Neural cell (in vitro differentiated cells): ENCODE results near the gene ARHGAP42. TPM values are rescaled to one million over a fixed set of nuclear protein-coding genes. Genes with fewer than 3 reads are reported as not detected.
A peak's percentile ranks its signal among the peaks of the same experiment; 100 is the strongest.

Source experiments
- H2AFZ ChIP-seq: fragments of 200-600, 300-800 bp; sonication (generic), shearing (Covaris generic); 2 replicates; pipeline ENCODE4 v1.6.0; 2014; ENCODE audit warnings: low read depth, mild to moderate bottlenecking, antibody characterized with exemption, low read length, moderate library complexity
- H3F3A ChIP-seq: fragments of 200-600 bp; shearing (Covaris generic); 2 replicates; pipeline ENCODE4 v1.6.1; 2016; ENCODE audit warnings: mild to moderate bottlenecking, moderate library complexity, mixed read lengths, antibody characterized with exemption, low read length; ENCODE audit not compliant: insufficient read depth, poor library complexity, severe bottlenecking
- H3K27ac ChIP-seq: fragments of 200-600, 300-800 bp; sonication (generic), shearing (Covaris generic); 2 replicates; pipeline ENCODE4 v1.5.1; 2014; ENCODE audit warnings: mild to moderate bottlenecking, low read length, moderate library complexity
- H3K27me3 ChIP-seq: fragments of 300-800, 200-600 bp; sonication (generic), shearing (Covaris generic); 2 replicates; pipeline ENCODE4 v1.6.0; 2014; ENCODE audit warnings: mild to moderate bottlenecking, low read depth, low read length, moderate library complexity; ENCODE audit not compliant: insufficient read depth
- H3K36me3 ChIP-seq: fragments of 300-800, 200-600 bp; sonication (generic), shearing (Covaris generic); 2 replicates; pipeline ENCODE4 v1.5.1; 2014; ENCODE audit warnings: mild to moderate bottlenecking, antibody characterized with exemption, low read length, moderate library complexity; ENCODE audit not compliant: insufficient read depth
- H3K4me2 ChIP-seq: fragments of 300-800, 200-600 bp; sonication (generic), shearing (Covaris generic); 2 replicates; pipeline ENCODE4 v1.6.0; 2014; ENCODE audit warnings: mild to moderate bottlenecking, low read length
- H3K4me3 ChIP-seq: fragments of 300-800, 200-600 bp; sonication (generic), shearing (Covaris generic); 2 replicates; pipeline ENCODE4 v1.5.1; 2014; ENCODE audit warnings: mild to moderate bottlenecking, low read length, moderate library complexity
- H3K79me2 ChIP-seq: fragments of 200-600 bp; shearing (Covaris generic); replicated peaks from 2 replicates; pipeline ENCODE4 v1.6.0; 2014; ENCODE audit warnings: mild to moderate bottlenecking, low read length, moderate library complexity; ENCODE audit not compliant: insufficient read depth
- H3K9ac ChIP-seq: fragments of 300-800, 200-600 bp; sonication (generic), shearing (Covaris generic); 2 replicates; pipeline ENCODE4 v1.6.1; 2016; ENCODE audit warnings: mild to moderate bottlenecking, low read length, mixed read lengths
- H3K9me2 ChIP-seq: fragments of 200-600 bp; shearing (Covaris generic); 2 replicates; pipeline ENCODE4 v1.6.1; 2016; ENCODE audit warnings: mild to moderate bottlenecking, low read length, mixed read lengths; ENCODE audit not compliant: insufficient read depth
- H3K9me3 ChIP-seq: fragments of 200-600, 300-800 bp; sonication (generic), shearing (Covaris generic); 2 replicates; pipeline ENCODE4 v1.6.1; 2016; ENCODE audit warnings: mild to moderate bottlenecking, mixed run types, low read length, moderate library complexity, mixed read lengths
- H4K20me1 ChIP-seq: fragments of 200-600 bp; shearing (Covaris generic); 2 replicates; pipeline ENCODE4 v1.6.1; 2016; ENCODE audit warnings: mild to moderate bottlenecking, mixed run types; ENCODE audit not compliant: insufficient read depth
- EP300 ChIP-seq: fragments of 450-650 bp; conservative IDR thresholded peaks from 2 replicates; pipeline ENCODE4 v1.6.1; 2014; ENCODE audit warnings: antibody characterized with exemption, mild to moderate bottlenecking, moderate library complexity; ENCODE audit not compliant: poor library complexity, severe bottlenecking
- EZH2 ChIP-seq: fragments of 200-600, 300-800 bp; shearing (Covaris generic), sonication (generic); IDR thresholded peaks from 2 replicates; pipeline ENCODE4 v1.6.1; 2014; ENCODE audit warnings: antibody characterized with exemption, low read length, borderline replicate concordance, mild to moderate bottlenecking; ENCODE audit not compliant: insufficient read depth, poor library complexity, severe bottlenecking
- MXI1 ChIP-seq: fragments of 450-650 bp; conservative IDR thresholded peaks from 2 replicates; pipeline ENCODE4 v1.6.1; 2014; ENCODE audit warnings: antibody characterized with exemption, mild to moderate bottlenecking; ENCODE audit not compliant: poor library complexity, severe bottlenecking
- POLR2AphosphoS5 ChIP-seq: IDR thresholded peaks from 2 replicates; pipeline ENCODE4 v1.6.1; 2012
- RAD21 ChIP-seq: fragments of 450-650 bp; conservative IDR thresholded peaks from 2 replicates; pipeline ENCODE4 v1.6.1; 2014; ENCODE audit warnings: antibody characterized with exemption, mild to moderate bottlenecking, moderate library complexity
- SMC3 ChIP-seq: fragments of 450-650 bp; conservative IDR thresholded peaks from 2 replicates; pipeline ENCODE4 v1.6.1; 2014; ENCODE audit warnings: antibody characterized with exemption, mild to moderate bottlenecking, moderate library complexity; ENCODE audit not compliant: poor library complexity
- TAF1 ChIP-seq: IDR thresholded peaks from 2 replicates; pipeline ENCODE4 v1.6.1; 2012; ENCODE audit warnings: low read depth
- polyA plus RNA-seq: library from polyadenylated mRNA; depleted of rRNA; stranded (reverse); fragments of >200 nt; gene quantifications from 2 replicates; pipeline ENCODE4 v1.2.3, GENCODE V29; 2014
- TF ChIP-seq, protein P1 (sequence below): IDR thresholded peaks from 2 replicates; pipeline ENCODE4 v1.6.1; 2012; ENCODE audit warnings: borderline replicate concordance
- TF ChIP-seq, protein P2 (sequence below): fragments of 450-650 bp; IDR thresholded peaks from 2 replicates; pipeline ENCODE4 v1.5.1; 2014; ENCODE audit warnings: antibody characterized with exemption, mild to moderate bottlenecking, moderate library complexity; ENCODE audit not compliant: poor library complexity, severe bottlenecking

ARHGAP42 gene
- polyA plus RNA-seq, 1 donor from 2014 or later: 0.64 TPM

DNA sequence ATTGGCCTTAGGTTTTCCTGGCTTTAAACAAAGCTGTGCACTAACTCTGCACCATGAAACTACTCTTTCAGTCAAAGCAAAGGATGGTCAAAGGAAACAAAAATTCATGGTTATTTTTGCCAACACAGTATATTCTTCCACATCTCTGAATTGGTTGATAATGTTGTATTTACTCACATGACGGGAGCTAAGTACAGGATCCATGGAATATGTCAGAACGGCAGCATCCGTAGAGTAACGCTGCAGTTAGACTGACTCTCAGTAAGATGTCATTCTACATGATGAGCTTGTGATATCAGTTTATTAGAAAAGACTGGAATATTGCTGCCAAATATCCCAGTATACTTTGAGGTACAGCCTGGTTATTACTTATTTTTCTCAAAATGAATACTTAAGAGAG is 270.4 kb downstream of the ARHGAP42 start:
- Histone ChIP-seq H3K9ac (no peak overlapping the region), H3K4me2 (peak overlapping the region; percentile 8), H2AFZ (no peak overlapping the region), H3F3A (no peaks in the 10 kb centered on the region), H3K9me2 (no peaks in the 10 kb centered on the region), H3K4me3 (no peak overlapping the region), H4K20me1 (no peaks in the 10 kb centered on the region), H3K36me3 (no peaks in the 10 kb centered on the region), H3K9me3 (no peaks in the 10 kb centered on the region), H3K79me2 (no peaks in the 10 kb centered on the region), H3K27me3 (no peaks in the 10 kb centered on the region), H3K27ac (peak overlapping the region; percentile 7)
- TF ChIP-seq, protein P1, sequence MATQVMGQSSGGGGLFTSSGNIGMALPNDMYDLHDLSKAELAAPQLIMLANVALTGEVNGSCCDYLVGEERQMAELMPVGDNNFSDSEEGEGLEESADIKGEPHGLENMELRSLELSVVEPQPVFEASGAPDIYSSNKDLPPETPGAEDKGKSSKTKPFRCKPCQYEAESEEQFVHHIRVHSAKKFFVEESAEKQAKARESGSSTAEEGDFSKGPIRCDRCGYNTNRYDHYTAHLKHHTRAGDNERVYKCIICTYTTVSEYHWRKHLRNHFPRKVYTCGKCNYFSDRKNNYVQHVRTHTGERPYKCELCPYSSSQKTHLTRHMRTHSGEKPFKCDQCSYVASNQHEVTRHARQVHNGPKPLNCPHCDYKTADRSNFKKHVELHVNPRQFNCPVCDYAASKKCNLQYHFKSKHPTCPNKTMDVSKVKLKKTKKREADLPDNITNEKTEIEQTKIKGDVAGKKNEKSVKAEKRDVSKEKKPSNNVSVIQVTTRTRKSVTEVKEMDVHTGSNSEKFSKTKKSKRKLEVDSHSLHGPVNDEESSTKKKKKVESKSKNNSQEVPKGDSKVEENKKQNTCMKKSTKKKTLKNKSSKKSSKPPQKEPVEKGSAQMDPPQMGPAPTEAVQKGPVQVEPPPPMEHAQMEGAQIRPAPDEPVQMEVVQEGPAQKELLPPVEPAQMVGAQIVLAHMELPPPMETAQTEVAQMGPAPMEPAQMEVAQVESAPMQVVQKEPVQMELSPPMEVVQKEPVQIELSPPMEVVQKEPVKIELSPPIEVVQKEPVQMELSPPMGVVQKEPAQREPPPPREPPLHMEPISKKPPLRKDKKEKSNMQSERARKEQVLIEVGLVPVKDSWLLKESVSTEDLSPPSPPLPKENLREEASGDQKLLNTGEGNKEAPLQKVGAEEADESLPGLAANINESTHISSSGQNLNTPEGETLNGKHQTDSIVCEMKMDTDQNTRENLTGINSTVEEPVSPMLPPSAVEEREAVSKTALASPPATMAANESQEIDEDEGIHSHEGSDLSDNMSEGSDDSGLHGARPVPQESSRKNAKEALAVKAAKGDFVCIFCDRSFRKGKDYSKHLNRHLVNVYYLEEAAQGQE: no peak
- TF ChIP-seq MXI1 (no peak), EP300 (peak; percentile 78), EZH2 (no peak), TAF1 (no peak), POLR2AphosphoS5 (peak; percentile 65), RAD21 (no peak), SMC3 (no peak)
- TF ChIP-seq, protein P2, sequence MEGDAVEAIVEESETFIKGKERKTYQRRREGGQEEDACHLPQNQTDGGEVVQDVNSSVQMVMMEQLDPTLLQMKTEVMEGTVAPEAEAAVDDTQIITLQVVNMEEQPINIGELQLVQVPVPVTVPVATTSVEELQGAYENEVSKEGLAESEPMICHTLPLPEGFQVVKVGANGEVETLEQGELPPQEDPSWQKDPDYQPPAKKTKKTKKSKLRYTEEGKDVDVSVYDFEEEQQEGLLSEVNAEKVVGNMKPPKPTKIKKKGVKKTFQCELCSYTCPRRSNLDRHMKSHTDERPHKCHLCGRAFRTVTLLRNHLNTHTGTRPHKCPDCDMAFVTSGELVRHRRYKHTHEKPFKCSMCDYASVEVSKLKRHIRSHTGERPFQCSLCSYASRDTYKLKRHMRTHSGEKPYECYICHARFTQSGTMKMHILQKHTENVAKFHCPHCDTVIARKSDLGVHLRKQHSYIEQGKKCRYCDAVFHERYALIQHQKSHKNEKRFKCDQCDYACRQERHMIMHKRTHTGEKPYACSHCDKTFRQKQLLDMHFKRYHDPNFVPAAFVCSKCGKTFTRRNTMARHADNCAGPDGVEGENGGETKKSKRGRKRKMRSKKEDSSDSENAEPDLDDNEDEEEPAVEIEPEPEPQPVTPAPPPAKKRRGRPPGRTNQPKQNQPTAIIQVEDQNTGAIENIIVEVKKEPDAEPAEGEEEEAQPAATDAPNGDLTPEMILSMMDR: no peak

GRCh38 chr11:100961633-100962032 is 274.5 kb downstream of the ARHGAP42 start:
- no peaks in the 10 kb centered on the region for H3K27me3 ChIP-seq
- no peaks in the 10 kb centered on the region for H4K20me1 ChIP-seq
- H3K4me3 ChIP-seq: no peak overlapping the region
- H3K36me3 ChIP-seq: no peaks in the 10 kb centered on the region
- no peak overlapping the region for H2AFZ ChIP-seq
- H3K4me2 ChIP-seq: no peak overlapping the region
- H3K9ac ChIP-seq: no peak overlapping the region
- TF ChIP-seq EP300 (no peak), POLR2AphosphoS5 (no peak)
- H3K27ac ChIP-seq: no peak overlapping the region
- no peaks in the 10 kb centered on the region for H3F3A ChIP-seq
- H3K9me2 ChIP-seq: no peaks in the 10 kb centered on the region
- no peaks in the 10 kb centered on the region for H3K9me3 ChIP-seq
- H3K79me2 ChIP-seq: no peaks in the 10 kb centered on the region

DNA sequence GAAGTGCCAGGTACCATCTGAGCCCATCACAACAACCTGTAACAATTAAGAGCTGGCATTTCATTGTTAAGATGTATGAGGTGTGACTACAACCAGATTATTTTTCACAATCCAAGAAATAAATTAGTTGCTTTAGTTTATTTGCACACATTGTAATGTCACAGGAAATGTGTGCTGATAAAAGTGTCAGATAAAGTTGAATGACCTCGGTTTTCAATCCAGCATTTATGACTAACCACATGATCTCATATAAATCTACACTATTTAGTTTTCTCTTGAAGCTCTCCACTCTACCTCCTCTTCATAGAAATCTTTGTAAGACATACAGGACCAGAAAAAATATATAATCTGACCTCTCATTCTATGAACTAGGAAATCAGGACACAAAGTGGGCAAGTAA is 276.3 kb downstream of the ARHGAP42 start:
- Histone ChIP-seq H3K4me3 (no peak overlapping the region), H3K79me2 (no peaks in the 10 kb centered on the region), H4K20me1 (no peaks in the 10 kb centered on the region), H3F3A (no peaks in the 10 kb centered on the region), H3K27ac (no peak overlapping the region), H3K9me2 (no peaks in the 10 kb centered on the region), H3K36me3 (no peaks in the 10 kb centered on the region), H2AFZ (no peak overlapping the region), H3K27me3 (no peaks in the 10 kb centered on the region), H3K9ac (no peak overlapping the region), H3K4me2 (no peak overlapping the region), H3K9me3 (no peaks in the 10 kb centered on the region)
- no peak for TF ChIP-seq EP300
- no peak for TF ChIP-seq POLR2AphosphoS5
- TF ChIP-seq, protein P1: no peak
- TF ChIP-seq SMC3: no peak
- no peak for TF ChIP-seq MXI1
- no peak for TF ChIP-seq TAF1
- TF ChIP-seq, protein P2: no peak
- no peak for TF ChIP-seq RAD21
- no peak for TF ChIP-seq EZH2
